GM13977 (cell line): ENCODE measurements around the gene IFNLR1.

Experiments
- DNase-seq: peaks from one replicate; pipeline ENCODE4 v3.0.0; 2012; ENCODE audit warnings: low spot score
- CTCF ChIP-seq: IDR thresholded peaks from 2 replicates; pipeline ENCODE4 v1.5.1; 2012; ENCODE audit warnings: mild to moderate bottlenecking, control low read depth; ENCODE audit not compliant: insufficient read depth; ENCODE audit errors: extremely low read depth, missing control alignments
- in situ Hi-C: fragments of 300-500 bp; cut with MboI; formaldehyde crosslinking; loops from one replicate; pipeline ENCODE4 v1.12.0; 2022; ENCODE audit warnings: low sequenced_read_pairs, low pct_unique_long_range_greater_than_20kb, mixed read lengths, inconsistent platforms; ENCODE audit not compliant: unreplicated experiment

IFNLR1 gene

GRCh38 chr1:24150234-24151174 is 36.6 kb downstream of the IFNLR1 start:
- in situ Hi-C loops, result no loop called here
- peak; percentile 83 for DNase-seq
- TF ChIP-seq CTCF, result peak; percentile 90

- TF ChIP-seq CTCF, result no peak
- in situ Hi-C loops, result no loop called here
- DNase-seq, result no peak
Measured at GRCh38 chr1:24149866-24150233, 37.2 kb downstream of the IFNLR1 start.

GRCh38 chr1:24147816-24148215 is 39.3 kb downstream of the IFNLR1 start:
- in situ Hi-C loops, result no loop called here
- DNase-seq, result no peak
- no peak for TF ChIP-seq CTCF

- TF ChIP-seq CTCF, result no peak
- DNase-seq, result no peak
Measured at GRCh38 chr1:24147194-24147593, 39.9 kb downstream of the IFNLR1 start.

GRCh38 chr1:24142546-24143534 is 44.2 kb downstream of the IFNLR1 start, which contains the start of gene IL22RA1:
Gene IL22RA1, minus strand, starts transcription at chr1:24143140. Its CDS starts 58 bp downstream, at chr1:24143082.
- no peak for TF ChIP-seq CTCF
- DNase-seq, result no peak
- in situ Hi-C loops, result no loop called here

More at GRCh38 chr1:24147194-24147593, 39.9 kb downstream of the IFNLR1 start:
- in situ Hi-C loops, result no loop called here

GRCh38 chr1:24141311-24141997 is 45.6 kb downstream of the IFNLR1 start:
- in situ Hi-C loops, result no loop called here
- no peak for DNase-seq
- TF ChIP-seq CTCF, result no peak
